ENCODE results near the gene ZNF217. TPM values are rescaled to one million over a fixed set of nuclear protein-coding genes. Genes with fewer than 3 reads are reported as not detected.

Gene ZNF217
- total and polyA plus RNA-seq, 9 of the 15 experiments (the other 6 are each of a cell fraction or from before 2014, with no cell fraction given): 3.0 to 41.8 (median 16.8) TPM

GRCh38 chr20:53598140-53599043, 4.8 kb upstream of the ZNF217 start (continued):
- TF ChIP-seq BCLAF1 (IDR thresholded peaks at IDR 0.05; ENCODE audit: borderline replicate concordance in 1 of 2, control insufficient read depth in 1 of 2, low read depth in 2 of 2, low read length in 1 of 2): peak in 1 of 2 experiments; percentile 64; a peak in 1 of 4 replicates
- peak; percentile 60 for TF ChIP-seq PRDM10 (IDR thresholded peaks at IDR 0.05; ENCODE audit: partially characterized antibody)
- no peak for TF ChIP-seq IFI16 (CRISPR knock-in tag; IDR thresholded peaks at IDR 0.05)
- TF ChIP-seq ZNF436 (CRISPR knock-in tag; IDR thresholded peaks at IDR 0.05): no peak
- TF ChIP-seq TAF15 (IDR thresholded peaks at IDR 0.05; ENCODE audit: low read depth, low read length): no peak
- TF ChIP-seq ZBTB33 (CRISPR knock-in tag; IDR thresholded peaks at IDR 0.05): no peak
- TF ChIP-seq ZFPM2 (CRISPR knock-in tag; IDR thresholded peaks at IDR 0.05): no peak
- TF ChIP-seq USF1 (CRISPR knock-in tag; IDR thresholded peaks at IDR 0.05): peak; percentile 49; the same call in 1 of the 2 replicates
- TF ChIP-seq TCFL5 (CRISPR knock-in tag; conservative IDR thresholded peaks at IDR 0.05): no peak
- 0 out of 2 replicates have a peak, but pooled peaks have one; percentile 26 for TF ChIP-seq KAT8 (IDR thresholded peaks at IDR 0.05; ENCODE audit: low read depth)
- TF ChIP-seq KDM5B (IDR thresholded peaks at IDR 0.05; ENCODE audit: insufficient replicate concordance, low read depth, low read length): no peak
